ENCODE results near the gene MMP15.

MMP15 gene

GRCh38 chr16:58020628-58021521 is 4.7 kb upstream of the MMP15 start:
- peak; percentile 1 for DNase-seq

- no peak for DNase-seq
These were observed 3.6 kb upstream of the MMP15 start for GRCh38 chr16:58021661-58022551.

- peak; percentile 65 for DNase-seq
These were observed 2.8 kb upstream of the MMP15 start for GRCh38 chr16:58022601-58023371.

- no peak for DNase-seq
These were observed 836 bp upstream of the MMP15 start for GRCh38 chr16:58024486-58025350.

- no peak for DNase-seq
These were observed 668 bp downstream of the MMP15 start for GRCh38 chr16:58026139-58026704.

- DNase-seq, result no peak
These were observed 1.2 kb downstream of the MMP15 start for GRCh38 chr16:58026705-58027160.

- peak; percentile 11 for DNase-seq
These were observed 1.8 kb downstream of the MMP15 start for GRCh38 chr16:58027161-58027915.

GRCh38 chr16:58027916-58028455 is 2.4 kb downstream of the MMP15 start:
- DNase-seq, result no peak

GRCh38 chr16:58028541-58029070 is 3.1 kb downstream of the MMP15 start:
- DNase-seq, result no peak

- no peak for DNase-seq
These were observed 3.9 kb downstream of the MMP15 start for GRCh38 chr16:58029410-58029809.

GRCh38 chr16:58030136-58030840 is 4.7 kb downstream of the MMP15 start:
- no peak for DNase-seq

GRCh38 chr16:58031016-58031800 is 5.7 kb downstream of the MMP15 start:
- no peak for DNase-seq

GRCh38 chr16:58032710-58033293 is 7.2 kb downstream of the MMP15 start:
- no peak for DNase-seq

GRCh38 chr16:58034128-58034685 is 8.7 kb downstream of the MMP15 start:
- no peak for DNase-seq

GRCh38 chr16:58034774-58035173 is 9.2 kb downstream of the MMP15 start:
- no peak for DNase-seq

GRCh38 chr16:58035356-58036170 is 10.0 kb downstream of the MMP15 start:
- peak; percentile 7 for DNase-seq

- DNase-seq, result no peak
These were observed 11.4 kb downstream of the MMP15 start for GRCh38 chr16:58036943-58037342.

Measured in DMS79 treated with DMSO at 0.1 percent for 48 hours (cell line).